SU-DHL-6 (cell line): ENCODE results near the gene USP7.

Experiments
- H2AFZ ChIP-seq: fragments of 200-600 bp; sonication (generic); 2 replicates; pipeline ENCODE4 v1.6.1; 2014; ENCODE audit warnings: low read depth, mild to moderate bottlenecking, moderate library complexity, mixed read lengths, antibody characterized with exemption, low read length; ENCODE audit not compliant: severe bottlenecking
- H3F3A ChIP-seq: fragments of 200-600 bp; shearing (Covaris generic); 2 replicates; pipeline ENCODE4 v1.6.0; 2016; ENCODE audit warnings: antibody characterized with exemption, mild to moderate bottlenecking; ENCODE audit not compliant: insufficient read depth
- H3K27ac ChIP-seq: fragments of 200-600 bp; sonication (generic); 2 replicates; pipeline ENCODE4 v1.5.1; 2016; ENCODE audit warnings: low read depth, mild to moderate bottlenecking, low read length, moderate library complexity, mixed read lengths
- H3K27me3 ChIP-seq: fragments of 200-600 bp; sonication (generic), shearing (Covaris generic); 2 replicates; pipeline ENCODE4 v1.6.0; 2014; ENCODE audit warnings: mild to moderate bottlenecking, low read length
- H3K36me3 ChIP-seq: fragments of 200-600 bp; sonication (generic); 2 replicates; pipeline ENCODE4 v1.6.1; 2014; ENCODE audit warnings: mild to moderate bottlenecking, low read length, mixed read lengths
- H3K4me2 ChIP-seq: fragments of 300-600, 200-600 bp; shearing (Covaris generic), sonication (generic); 2 replicates; pipeline ENCODE4 v1.6.0; 2014; ENCODE audit warnings: low read length, low read depth, mild to moderate bottlenecking; ENCODE audit not compliant: poor library complexity, severe bottlenecking
- H3K4me3 ChIP-seq: fragments of 200-600 bp; sonication (generic); 2 replicates; pipeline ENCODE4 v1.5.1; 2014; ENCODE audit warnings: antibody characterized with exemption, low read length, mild to moderate bottlenecking, mixed read lengths; ENCODE audit not compliant: insufficient read depth, poor library complexity, severe bottlenecking
- H3K79me2 ChIP-seq: fragments of 200-600 bp; sonication (generic); 2 replicates; pipeline ENCODE4 v1.6.1; 2014; ENCODE audit warnings: mild to moderate bottlenecking, low read length, moderate library complexity; ENCODE audit not compliant: insufficient read depth
- H3K9ac ChIP-seq: fragments of 200-600 bp; sonication (generic); 2 replicates; pipeline ENCODE4 v1.7.0; 2014; ENCODE audit warnings: mild to moderate bottlenecking, low read length
- H3K9me2 ChIP-seq: fragments of 200-600 bp; sonication (generic); replicated peaks from 2 replicates; pipeline ENCODE4 v1.6.1; 2014; ENCODE audit warnings: low read length; ENCODE audit not compliant: insufficient read depth
- H3K9me3 ChIP-seq: fragments of 200-600 bp; sonication (generic); 2 replicates; pipeline ENCODE4 v1.6.1; 2014; ENCODE audit warnings: low read length, mixed read lengths; ENCODE audit not compliant: insufficient read depth
- H4K20me1 ChIP-seq: fragments of 200-600 bp; sonication (generic); 2 replicates; pipeline ENCODE4 v1.6.1; 2014; ENCODE audit warnings: low read depth, mild to moderate bottlenecking, antibody characterized with exemption, low read length, moderate library complexity, mixed read lengths
- EZH2phosphoT487 ChIP-seq: fragments of 200-600 bp; sonication (generic), shearing (Covaris generic); conservative IDR thresholded peaks from 2 replicates; pipeline ENCODE4 v1.6.1; 2018; ENCODE audit warnings: mild to moderate bottlenecking, antibody characterized with exemption, low read length, moderate library complexity, mixed read lengths
- TF ChIP-seq, protein P1 (sequence below): fragments of 200-600 bp; sonication (generic); IDR thresholded peaks from one replicate; pipeline ENCODE4 v1.5.1; 2017; ENCODE audit warnings: antibody characterized with exemption, mild to moderate bottlenecking, low read length, moderate library complexity; ENCODE audit not compliant: insufficient read depth, poor library complexity, severe bottlenecking

USP7 gene

DNA sequence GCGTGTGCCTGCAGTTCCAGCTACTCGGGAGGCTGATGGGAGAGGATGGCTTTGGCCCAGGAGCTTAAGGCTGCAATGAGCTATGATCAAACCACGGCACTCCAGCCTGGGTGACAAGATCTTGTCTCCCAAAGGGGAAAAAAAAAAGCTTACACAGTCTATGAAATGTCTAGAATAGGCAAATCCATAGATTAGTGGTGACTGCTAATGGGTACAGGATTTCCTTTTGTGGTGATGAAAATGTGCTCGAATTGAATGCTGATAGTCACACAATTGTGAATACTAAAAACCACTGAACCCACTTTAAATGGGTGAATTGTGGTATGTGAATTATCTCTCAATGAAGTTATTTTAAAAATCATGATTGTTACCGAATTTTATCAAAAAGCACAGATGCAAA, 14.9 kb downstream of the USP7 start:
- Histone ChIP-seq H3K79me2 (peaks cover 94% of the 10 kb centered on the region), H3K9me2 (no peaks in the 10 kb centered on the region), H2AFZ (no peak overlapping the region), H3K27ac (peak overlapping the region; percentile 92), H3K36me3 (no peaks in the 10 kb centered on the region), H3K4me2 (peak overlapping the region; percentile 97), H3F3A (peaks cover 58% of the 10 kb centered on the region), H3K27me3 (no peaks in the 10 kb centered on the region), H4K20me1 (peaks cover 11% of the 10 kb centered on the region), H3K4me3 (no peak overlapping the region), H3K9me3 (no peaks in the 10 kb centered on the region), H3K9ac (peak overlapping the region; percentile 28; the same call in 1 of the 2 replicates)
- TF ChIP-seq EZH2phosphoT487, result no peak
- TF ChIP-seq, protein P1, sequence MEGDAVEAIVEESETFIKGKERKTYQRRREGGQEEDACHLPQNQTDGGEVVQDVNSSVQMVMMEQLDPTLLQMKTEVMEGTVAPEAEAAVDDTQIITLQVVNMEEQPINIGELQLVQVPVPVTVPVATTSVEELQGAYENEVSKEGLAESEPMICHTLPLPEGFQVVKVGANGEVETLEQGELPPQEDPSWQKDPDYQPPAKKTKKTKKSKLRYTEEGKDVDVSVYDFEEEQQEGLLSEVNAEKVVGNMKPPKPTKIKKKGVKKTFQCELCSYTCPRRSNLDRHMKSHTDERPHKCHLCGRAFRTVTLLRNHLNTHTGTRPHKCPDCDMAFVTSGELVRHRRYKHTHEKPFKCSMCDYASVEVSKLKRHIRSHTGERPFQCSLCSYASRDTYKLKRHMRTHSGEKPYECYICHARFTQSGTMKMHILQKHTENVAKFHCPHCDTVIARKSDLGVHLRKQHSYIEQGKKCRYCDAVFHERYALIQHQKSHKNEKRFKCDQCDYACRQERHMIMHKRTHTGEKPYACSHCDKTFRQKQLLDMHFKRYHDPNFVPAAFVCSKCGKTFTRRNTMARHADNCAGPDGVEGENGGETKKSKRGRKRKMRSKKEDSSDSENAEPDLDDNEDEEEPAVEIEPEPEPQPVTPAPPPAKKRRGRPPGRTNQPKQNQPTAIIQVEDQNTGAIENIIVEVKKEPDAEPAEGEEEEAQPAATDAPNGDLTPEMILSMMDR, result no peak

DNA sequence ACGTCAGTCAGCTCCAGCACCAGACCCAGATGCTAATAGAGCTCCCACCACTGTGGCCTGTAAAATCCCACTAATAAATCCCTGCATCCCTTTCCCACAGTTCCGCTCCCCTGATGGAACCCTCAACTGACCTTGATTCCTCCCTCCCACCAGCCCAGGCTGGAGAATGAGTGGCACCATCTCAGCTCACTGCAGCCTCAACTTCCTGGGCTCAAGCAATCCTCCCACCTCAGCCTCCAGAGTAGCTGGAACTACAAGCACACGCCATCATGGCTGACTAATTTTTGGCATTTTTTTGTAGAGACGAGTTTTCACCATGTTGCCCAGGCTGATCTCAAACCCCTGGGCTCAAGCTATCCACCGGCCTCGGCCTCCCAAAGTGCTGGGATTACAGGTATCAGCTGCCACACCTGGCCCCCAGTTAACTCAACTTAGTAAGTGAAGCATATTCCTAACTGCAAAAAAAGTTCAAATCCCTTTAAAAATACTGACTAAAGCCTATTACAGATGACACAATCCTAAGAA, 15.6 kb downstream of the USP7 start:
- H3K9me3 ChIP-seq, result no peaks in the 10 kb centered on the region
- H3F3A ChIP-seq, result peaks cover 65% of the 10 kb centered on the region
- H3K36me3 ChIP-seq, result no peaks in the 10 kb centered on the region
- peak overlapping the region; percentile 92 for H3K27ac ChIP-seq
- H3K4me2 ChIP-seq, result peak overlapping the region; percentile 97
- no peaks in the 10 kb centered on the region for H3K9me2 ChIP-seq
- H4K20me1 ChIP-seq, result peaks cover 17% of the 10 kb centered on the region
- TF ChIP-seq EZH2phosphoT487, result no peak
- TF ChIP-seq, protein P1, result no peak
- no peak overlapping the region for H2AFZ ChIP-seq
- H3K4me3 ChIP-seq, result no peak overlapping the region
- peak overlapping the region; percentile 25; the same call in 1 of the 2 replicates for H3K9ac ChIP-seq
- no peaks in the 10 kb centered on the region for H3K27me3 ChIP-seq
- H3K79me2 ChIP-seq, result peaks cover 98% of the 10 kb centered on the region

DNA sequence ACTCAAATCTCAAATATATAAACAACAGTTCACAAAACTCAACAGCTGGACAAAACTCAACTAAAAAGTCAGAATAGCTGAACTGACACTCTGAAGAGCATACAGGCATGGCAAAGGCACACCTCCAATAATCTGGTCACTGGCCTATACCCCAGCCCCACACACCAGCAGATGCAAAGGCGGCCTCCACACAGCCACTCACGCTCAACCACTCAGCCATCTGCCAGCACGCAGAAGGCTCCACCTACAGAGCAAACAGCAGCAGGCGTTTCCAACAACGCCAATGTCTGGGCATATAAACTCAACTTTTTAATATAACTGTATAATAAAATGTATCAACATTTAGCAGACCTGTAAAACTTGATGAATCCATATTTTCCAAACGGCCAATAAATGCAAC, 17.2 kb downstream of the USP7 start:
- Histone ChIP-seq H3K36me3 (no peaks in the 10 kb centered on the region), H3K9me2 (no peaks in the 10 kb centered on the region), H3K27me3 (no peaks in the 10 kb centered on the region), H3K9me3 (no peaks in the 10 kb centered on the region), H4K20me1 (peaks cover 30% of the 10 kb centered on the region), H3F3A (peaks cover 55% of the 10 kb centered on the region), H2AFZ (no peak overlapping the region), H3K4me3 (peak overlapping the region; percentile 39), H3K27ac (peak overlapping the region; percentile 92), H3K9ac (peak overlapping the region; percentile 23; the same call in 1 of the 2 replicates), H3K4me2 (peak overlapping the region; percentile 97), H3K79me2 (peaks cover 99% of the 10 kb centered on the region)
- TF ChIP-seq, protein P1, result peak; percentile 25
- TF ChIP-seq EZH2phosphoT487, result no peak
